GM12878 (cell line): Measurements from ENCODE around the gene TACC3. TPM values are rescaled to one million over a fixed set of nuclear protein-coding genes. Genes with fewer than 3 reads are reported as not detected.
A peak's percentile ranks its signal among the peaks of the same experiment; 100 is the strongest.

ENCODE experiments used
- ATAC-seq: fragments of 200-7000 bp; cut with Tn5 transposase; 3 replicates; pipeline ENCODE4 v1.9.1; 2020; ENCODE audit warnings: mild to moderate bottlenecking, moderate library complexity
- BruUV-seq: library from RNA; stranded (reverse); fragments of 400-500 nt; replicated peaks from 2 replicates; lab custom pipeline; 2021; lab: Mats Ljungman, UMichigan
- CTCF ChIA-PET: fragments of 300-600 bp; sonication (Branson Sonifier 250); formaldehyde crosslinking; extraction: SDS; loops from one replicate; lab custom pipeline; 2021; ENCODE audit warnings: inconsistent platforms; lab: Yijun Ruan, JAX
- POLR2A ChIA-PET: fragments of 350-600 bp; formaldehyde crosslinking; extraction: SDS; loops from one replicate; lab custom pipeline; 2021; ENCODE audit warnings: inconsistent platforms; lab: Charles Lee
- RAD21 ChIA-PET: fragments of 300-600 bp; sonication (Branson Sonifier 250); formaldehyde crosslinking; loops from one replicate; lab custom pipeline; 2023; ENCODE audit warnings: antibody characterized with exemption; ENCODE audit not compliant: unreplicated experiment; lab: Charles Lee
- SMC1A ChIA-PET: fragments of 300-600 bp; sonication (Branson Sonifier 250); formaldehyde crosslinking; loops from one replicate; lab custom pipeline; 2023; ENCODE audit not compliant: unreplicated experiment, uncharacterized antibody; lab: Charles Lee
- DNase-seq: peaks from one replicate; pipeline ENCODE4 v3.0.0-alpha.2; 2011; ENCODE audit warnings: low read depth, low spot score
- FAIRE-seq: peaks from 3 replicates; lab custom pipeline; 2011; peaks lifted over from hg19 to GRCh38; lab: Jason Lieb, UNC
- H2AFZ ChIP-seq: 2 replicates; pipeline ENCODE4 v1.6.0; 2011; ENCODE audit warnings: low read depth, low read length, control low read depth; ENCODE audit not compliant: control insufficient read depth
- H3K27ac ChIP-seq: 2 replicates; pipeline ENCODE4 v1.5.1; 2011; ENCODE audit warnings: control low read depth; ENCODE audit not compliant: control insufficient read depth, insufficient read depth
- H3K27me3 ChIP-seq, 2 experiments: replicated peaks in 1 of 2; 2 replicates each; pipeline versions ENCODE4 v1.6.0 to v1.6.1; 2011; ENCODE audit warnings: low read length in 1 of 2; ENCODE audit not compliant: control insufficient read depth in 2 of 2, insufficient read depth in 2 of 2
- H3K36me3 ChIP-seq, 2 experiments: 2 replicates each; pipeline ENCODE4 v1.5.1; 2011; ENCODE audit warnings: low read length in 1 of 2; ENCODE audit not compliant: control insufficient read depth in 2 of 2, insufficient read depth in 2 of 2
- H3K4me1 ChIP-seq: 2 replicates; pipeline ENCODE4 v1.6.1; 2011; ENCODE audit warnings: mild to moderate bottlenecking, low read length, moderate library complexity, mixed read lengths; ENCODE audit not compliant: control insufficient read depth, insufficient read depth
- H3K4me2 ChIP-seq: 2 replicates; pipeline ENCODE4 v1.6.0; 2011; ENCODE audit warnings: control low read depth; ENCODE audit not compliant: control insufficient read depth, insufficient read depth
- H3K4me3 ChIP-seq: fragments of 200-600 bp; sonication (generic); 2 replicates; pipeline ENCODE4 v1.5.1; 2016
- H3K79me2 ChIP-seq: 2 replicates; pipeline ENCODE4 v1.6.0; 2011; ENCODE audit warnings: low read length; ENCODE audit not compliant: control insufficient read depth, insufficient read depth
- H3K9ac ChIP-seq: 2 replicates; pipeline ENCODE4 v1.8.0; 2011; ENCODE audit warnings: low read length, control low read depth, mixed read lengths; ENCODE audit not compliant: control insufficient read depth, insufficient read depth
- H3K9me3 ChIP-seq: replicated peaks from 3 replicates; pipeline ENCODE4 v1.5.1; 2011; ENCODE audit warnings: mild to moderate bottlenecking, low read length; ENCODE audit not compliant: control insufficient read depth, insufficient read depth
- H4K20me1 ChIP-seq: 2 replicates; pipeline ENCODE4 v1.6.0; 2011; ENCODE audit not compliant: control insufficient read depth, insufficient read depth
- BACH1 ChIP-seq: fragments of 450-650 bp; IDR thresholded peaks from 2 replicates; pipeline ENCODE4 v1.6.1; 2017; ENCODE audit warnings: mild to moderate bottlenecking, borderline replicate concordance
- CBX5 ChIP-seq: sonication (generic); IDR thresholded peaks from 2 replicates; pipeline ENCODE4 v1.6.1; 2016; ENCODE audit warnings: low read depth, moderate library complexity, mild to moderate bottlenecking, inconsistent platforms
- EZH2 ChIP-seq: IDR thresholded peaks from 2 replicates; pipeline ENCODE4 v1.6.1; 2012; ENCODE audit warnings: low read depth, mild to moderate bottlenecking, control low read depth, inconsistent platforms, low read length, borderline replicate concordance; ENCODE audit not compliant: control insufficient read depth
- FOS ChIP-seq: IDR thresholded peaks from 3 replicates; pipeline ENCODE4 v1.6.1; 2011; ENCODE audit warnings: borderline replicate concordance; ENCODE audit not compliant: insufficient read length; ENCODE audit errors: extremely low read depth
- FOXM1 ChIP-seq: IDR thresholded peaks from 2 replicates; pipeline ENCODE4 v1.6.1; 2012; ENCODE audit warnings: low read depth, mild to moderate bottlenecking, inconsistent platforms, low read length, moderate library complexity
- IKZF1 ChIP-seq: fragments of 450-650 bp; conservative IDR thresholded peaks from 2 replicates; pipeline ENCODE4 v1.6.1; 2017; ENCODE audit warnings: antibody characterized with exemption, mild to moderate bottlenecking
- IRF4 ChIP-seq: IDR thresholded peaks from 2 replicates; pipeline ENCODE4 v1.6.1; 2011; ENCODE audit warnings: low read depth, low read length
- KDM1A ChIP-seq: fragments of 200-600 bp; sonication (generic); IDR thresholded peaks from 2 replicates; pipeline ENCODE4 v1.6.1; 2016; ENCODE audit warnings: borderline replicate concordance
- POLR2A ChIP-seq: IDR thresholded peaks from 2 replicates; pipeline ENCODE4 v1.6.1; 2011; ENCODE audit warnings: low read depth, mild to moderate bottlenecking, low read length
- RAD21 ChIP-seq: IDR thresholded peaks from 2 replicates; pipeline ENCODE4 v1.6.1; 2011; ENCODE audit warnings: mild to moderate bottlenecking, low read depth, low read length, moderate library complexity; ENCODE audit not compliant: insufficient read depth
- RB1 ChIP-seq: fragments of 450-650 bp; formaldehyde crosslinking; IDR thresholded peaks from 2 replicates; pipeline ENCODE4 v1.6.1; 2017; ENCODE audit warnings: mild to moderate bottlenecking, borderline replicate concordance
- YY1 ChIP-seq: IDR thresholded peaks from 2 replicates; pipeline ENCODE4 v1.6.1; 2011; ENCODE audit warnings: low read depth, mild to moderate bottlenecking, low read length
- ZNF24 ChIP-seq: fragments of 450-650 bp; IDR thresholded peaks from 2 replicates; pipeline ENCODE4 v1.6.1; 2017; ENCODE audit warnings: antibody characterized with exemption, mild to moderate bottlenecking
- WGBS: methylation state at CpG from one replicate; pipeline ENCODE4 v1.1.6; 2016; ENCODE audit warnings: low lambda C conversion rate; ENCODE audit not compliant: insufficient replicate concordance, insufficient coverage; ENCODE audit errors: missing lambda C conversion rate; 5-methylcytosine and 5-hydroxymethylcytosine counted together
- in situ Hi-C: fragments of 300-500 bp; cut with MboI; formaldehyde crosslinking; loops from 9 replicates; pipeline ENCODE4 v1.14.3; 2018; ENCODE audit warnings: mixed read lengths
- intact Hi-C: fragments of 100-400 bp; cut with micrococcal nuclease; formaldehyde crosslinking; loops from one replicate; pipeline ENCODE4 v1.14.2; 2022; ENCODE audit not compliant: unreplicated experiment
- polyA plus RNA-seq, 11 experiments: library from polyadenylated mRNA; depleted of rRNA in 4 of 11; unstranded in 6 of 11; stranded (reverse) in 5 of 11; fragments of >200 nt; fragmentation: Nextera tagmentation in 4 of 11; fragmentation: Illumina TruSeq in 1 of 11; extraction: Ambion mirVana in 4 of 11; extraction: Trizol in 1 of 11; gene quantifications; 1 replicate in 1 of 11; 2 replicates in 10 of 11; pipeline versions ENCODE4 v1.2.1 to v1.2.3, GENCODE V29; 2011 to 2016; ENCODE audit warnings: inconsistent platforms in 2 of 11, missing spikeins in 2 of 11, low read depth in 1 of 11
- total RNA-seq, 4 experiments: library from RNA; depleted of rRNA in 3 of 4; stranded (reverse); fragments of >200 nt in 3 of 4; fragmentation: Illumina TruSeq in 1 of 4; extraction: Trizol in 1 of 4; gene quantifications; 2 replicates each; pipeline versions ENCODE4 v1.2.1 to v1.2.3, GENCODE V29; 2013 to 2021
- TF ChIP-seq, protein P1 (sequence below): IDR thresholded peaks from 2 replicates; pipeline ENCODE4 v1.6.1; 2012; ENCODE audit warnings: low read length, inconsistent platforms
- TF ChIP-seq, protein P2 (sequence below): fragments of 450-650 bp; IDR thresholded peaks from 2 replicates; pipeline ENCODE4 v1.6.1; 2017; ENCODE audit warnings: mild to moderate bottlenecking, low read depth, inconsistent platforms; ENCODE audit not compliant: poor library complexity, severe bottlenecking
- TF ChIP-seq, protein P3 (sequence below): fragments of 450-650 bp; IDR thresholded peaks from 2 replicates; pipeline ENCODE4 v1.6.1; 2018; ENCODE audit warnings: borderline replicate concordance, mild to moderate bottlenecking; ENCODE audit not compliant: partially characterized antibody

Gene TACC3
- total and polyA plus RNA-seq, 10 of the 15 experiments (the other 5 are each of a cell fraction or from before 2014, with no cell fraction given), result 2.8 to 121 (median 73.3) TPM

DNA sequence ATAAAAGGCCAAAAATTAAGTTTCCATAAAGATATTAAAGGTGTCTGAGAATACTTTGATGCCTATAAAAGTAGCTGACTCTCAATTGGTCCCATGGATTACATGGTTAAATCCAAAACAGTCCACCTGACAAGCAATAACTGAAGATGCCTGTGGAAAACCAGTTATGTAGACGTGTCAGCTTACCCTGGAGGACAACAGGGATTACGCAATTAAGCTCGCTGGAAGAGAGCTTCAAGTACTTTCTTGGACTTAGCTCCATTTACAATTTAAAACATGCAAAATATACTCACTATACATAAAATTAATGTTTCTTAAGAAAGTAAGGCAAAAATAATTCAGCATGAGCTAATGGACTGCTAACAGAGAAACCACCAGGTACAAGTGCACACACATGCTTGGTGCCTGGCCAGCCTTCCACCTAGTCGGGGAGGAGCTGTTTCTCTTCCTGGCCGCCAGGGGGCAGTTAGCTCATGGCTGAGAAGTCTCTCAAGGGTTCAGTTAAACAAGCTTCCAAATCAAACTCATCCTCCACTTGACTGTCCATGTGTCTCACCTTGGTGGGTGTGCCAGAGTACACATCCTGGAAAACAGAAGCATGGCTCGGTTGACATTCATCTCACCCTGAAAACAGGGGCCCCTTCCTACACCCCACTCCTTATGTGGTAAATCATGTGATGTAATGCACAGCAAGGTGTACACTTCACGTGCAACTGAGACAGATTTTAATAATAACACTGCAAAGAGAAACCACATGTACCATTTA is 28.0 kb upstream of the TACC3 start:
- ATAC-seq, result peak; percentile 99
- no peaks in the 10 kb centered on the region for H4K20me1 ChIP-seq
- no peaks in the 10 kb centered on the region for H3K27me3 ChIP-seq
- H2AFZ ChIP-seq, result no peak overlapping the region
- no peak overlapping the region for H3K4me2 ChIP-seq
- RAD21 ChIA-PET, result interaction anchor here (0.8 to 4.1 kb wide), 15 partner anchors 9 to 206 kb away, joined by 3 to 77 read pairs (median 7); partner anchors contain the start of genes SLBP, TACC3 and TMEM129
- POLR2A ChIA-PET, result interaction anchor here (0.5 to 1.7 kb wide), 9 partner anchors 9 to 331 kb away, joined by 4 to 20 read pairs (median 6); partner anchors contain the start of genes SLBP, TACC3 and TMEM129
- no peaks in the 10 kb centered on the region for H3K79me2 ChIP-seq
- no peak overlapping the region for H3K27ac ChIP-seq
- SMC1A ChIA-PET, result interaction anchor here (0.8 to 8.0 kb wide), 16 partner anchors 8 to 207 kb away, joined by 3 to 132 read pairs (median 4); partner anchors contain the start of genes SLBP, TACC3 and TMEM129
- no peaks in the 10 kb centered on the region for H3K9me3 ChIP-seq
- H3K4me3 ChIP-seq, result no peak overlapping the region
- FAIRE-seq, result peak; percentile 82
- peaks cover 31 to 43% of the 10 kb centered on the region in 2 experiments for H3K36me3 ChIP-seq
- BruUV-seq, result TSS peak; percentile 68
- intact Hi-C loops (loop anchor here (1.0 kb wide), 1 partner anchor 33 kb away; no protein-coding TSS in a partner anchor), in situ Hi-C loops (loop anchor here (5.0 kb wide), 1 partner anchor 34 kb away; no protein-coding TSS in a partner anchor)
- H3K4me1 ChIP-seq, result no peaks in the 10 kb centered on the region
- no peak for DNase-seq
- H3K9ac ChIP-seq, result no peak overlapping the region
- CTCF ChIA-PET, result interaction anchor here (0.7 to 8.3 kb wide), 29 partner anchors 10 to 760 kb away, joined by 3 to 317 read pairs (median 4); partner anchors contain the start of genes MAEA, SLBP, TACC3 and TMEM129
- 27% methylated on average over 7 of the region's 7 CpGs for WGBS
- TF ChIP-seq BACH1 (peak; percentile 15; the same call in 1 of the 2 replicates), KDM1A (no peak), FOXM1 (0 out of 2 replicates have a peak, but pooled peaks have one; percentile 32), YY1 (peak; percentile 83), FOS (no peak), IKZF1 (0 out of 2 replicates have a peak, but pooled peaks have one; percentile 15), IRF4 (0 out of 2 replicates have a peak, but pooled peaks have one; percentile 16), CBX5 (peak; percentile 17; the same call in 1 of the 2 replicates), POLR2A (0 out of 2 replicates have a peak, but pooled peaks have one; percentile 17), EZH2 (no peak), RAD21 (peak; percentile 69), ZNF24 (0 out of 2 replicates have a peak, but pooled peaks have one; percentile 10), RB1 (0 out of 2 replicates have a peak, but pooled peaks have one; percentile 45)
- TF ChIP-seq, protein P1, sequence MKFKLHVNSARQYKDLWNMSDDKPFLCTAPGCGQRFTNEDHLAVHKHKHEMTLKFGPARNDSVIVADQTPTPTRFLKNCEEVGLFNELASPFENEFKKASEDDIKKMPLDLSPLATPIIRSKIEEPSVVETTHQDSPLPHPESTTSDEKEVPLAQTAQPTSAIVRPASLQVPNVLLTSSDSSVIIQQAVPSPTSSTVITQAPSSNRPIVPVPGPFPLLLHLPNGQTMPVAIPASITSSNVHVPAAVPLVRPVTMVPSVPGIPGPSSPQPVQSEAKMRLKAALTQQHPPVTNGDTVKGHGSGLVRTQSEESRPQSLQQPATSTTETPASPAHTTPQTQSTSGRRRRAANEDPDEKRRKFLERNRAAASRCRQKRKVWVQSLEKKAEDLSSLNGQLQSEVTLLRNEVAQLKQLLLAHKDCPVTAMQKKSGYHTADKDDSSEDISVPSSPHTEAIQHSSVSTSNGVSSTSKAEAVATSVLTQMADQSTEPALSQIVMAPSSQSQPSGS, result peak; percentile 61; the same call in 1 of the 2 replicates
- TF ChIP-seq, protein P2, sequence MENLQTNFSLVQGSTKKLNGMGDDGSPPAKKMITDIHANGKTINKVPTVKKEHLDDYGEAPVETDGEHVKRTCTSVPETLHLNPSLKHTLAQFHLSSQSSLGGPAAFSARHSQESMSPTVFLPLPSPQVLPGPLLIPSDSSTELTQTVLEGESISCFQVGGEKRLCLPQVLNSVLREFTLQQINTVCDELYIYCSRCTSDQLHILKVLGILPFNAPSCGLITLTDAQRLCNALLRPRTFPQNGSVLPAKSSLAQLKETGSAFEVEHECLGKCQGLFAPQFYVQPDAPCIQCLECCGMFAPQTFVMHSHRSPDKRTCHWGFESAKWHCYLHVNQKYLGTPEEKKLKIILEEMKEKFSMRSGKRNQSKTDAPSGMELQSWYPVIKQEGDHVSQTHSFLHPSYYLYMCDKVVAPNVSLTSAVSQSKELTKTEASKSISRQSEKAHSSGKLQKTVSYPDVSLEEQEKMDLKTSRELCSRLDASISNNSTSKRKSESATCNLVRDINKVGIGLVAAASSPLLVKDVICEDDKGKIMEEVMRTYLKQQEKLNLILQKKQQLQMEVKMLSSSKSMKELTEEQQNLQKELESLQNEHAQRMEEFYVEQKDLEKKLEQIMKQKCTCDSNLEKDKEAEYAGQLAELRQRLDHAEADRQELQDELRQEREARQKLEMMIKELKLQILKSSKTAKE, result no peak
- TF ChIP-seq, protein P3, sequence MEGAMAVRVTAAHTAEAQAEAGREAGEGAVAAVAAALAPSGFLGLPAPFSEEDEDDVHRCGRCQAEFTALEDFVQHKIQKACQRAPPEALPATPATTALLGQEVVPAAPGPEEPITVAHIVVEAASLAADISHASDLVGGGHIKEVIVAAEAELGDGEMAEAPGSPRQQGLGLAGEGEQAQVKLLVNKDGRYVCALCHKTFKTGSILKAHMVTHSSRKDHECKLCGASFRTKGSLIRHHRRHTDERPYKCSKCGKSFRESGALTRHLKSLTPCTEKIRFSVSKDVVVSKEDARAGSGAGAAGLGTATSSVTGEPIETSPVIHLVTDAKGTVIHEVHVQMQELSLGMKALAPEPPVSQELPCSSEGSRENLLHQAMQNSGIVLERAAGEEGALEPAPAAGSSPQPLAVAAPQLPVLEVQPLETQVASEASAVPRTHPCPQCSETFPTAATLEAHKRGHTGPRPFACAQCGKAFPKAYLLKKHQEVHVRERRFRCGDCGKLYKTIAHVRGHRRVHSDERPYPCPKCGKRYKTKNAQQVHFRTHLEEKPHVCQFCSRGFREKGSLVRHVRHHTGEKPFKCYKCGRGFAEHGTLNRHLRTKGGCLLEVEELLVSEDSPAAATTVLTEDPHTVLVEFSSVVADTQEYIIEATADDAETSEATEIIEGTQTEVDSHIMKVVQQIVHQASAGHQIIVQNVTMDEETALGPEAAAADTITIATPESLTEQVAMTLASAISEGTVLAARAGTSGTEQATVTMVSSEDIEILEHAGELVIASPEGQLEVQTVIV, result no peak
